HTR-8/SVneo (cell line): ENCODE results near the gene TMEM9B.

Experiments used
- DNase-seq: peaks from one replicate; pipeline ENCODE4 v3.0.0; 2011; ENCODE audit warnings: low spot score, mixed read lengths; ENCODE audit not compliant: insufficient read length
- FAIRE-seq: peaks from 2 replicates; lab custom pipeline; 2011; peaks lifted over from hg19 to GRCh38; lab: Jason Lieb, UNC

TMEM9B gene

GRCh38 chr11:8932564-8933180 is 31.6 kb downstream of the TMEM9B start, which contains the start of gene C11orf16:
Gene C11orf16 (minus strand): TSS chr11:8932947. CDS start chr11:8932308, 639 bp downstream.
- DNase-seq (no peak), FAIRE-seq (no peak)

DNA sequence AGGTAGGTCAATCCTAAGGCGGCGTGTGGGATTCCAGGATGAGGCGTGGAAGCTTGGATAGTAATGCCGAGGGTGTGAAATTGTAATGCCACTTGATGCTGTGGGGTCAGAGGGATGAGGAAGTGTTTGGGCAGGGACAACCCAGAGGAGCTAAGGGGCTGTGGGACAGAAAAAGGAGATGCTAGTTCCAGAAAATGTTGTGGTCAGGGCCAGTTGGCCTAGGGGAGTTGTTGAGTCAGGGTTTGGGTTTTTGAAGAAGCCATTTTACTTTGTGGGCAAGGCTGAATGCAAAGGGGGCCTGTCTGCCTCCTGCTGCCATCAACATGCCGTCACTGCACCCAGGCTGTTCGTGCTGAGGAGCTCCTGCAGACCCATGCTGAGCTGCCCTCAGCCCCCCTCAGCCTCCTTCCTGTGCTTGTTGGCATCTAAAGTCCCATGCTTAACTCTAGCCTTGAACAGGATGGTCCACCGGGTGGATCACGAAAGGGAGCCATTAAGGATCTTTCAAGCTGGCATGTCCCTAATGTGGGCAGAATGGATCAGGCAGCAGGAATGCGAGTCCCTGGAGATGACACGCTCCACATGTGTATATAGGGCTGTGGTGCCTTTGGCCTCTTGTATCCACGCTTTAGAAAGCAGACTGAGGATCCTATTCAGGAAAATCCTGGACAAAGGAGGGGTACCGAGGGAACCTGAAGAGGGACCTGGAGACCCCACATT is 33.6 kb downstream of the TMEM9B start:
- no peak for DNase-seq
- no peak for FAIRE-seq

GRCh38 chr11:8928981-8929615 is 35.1 kb downstream of the TMEM9B start:
- FAIRE-seq (no peak), DNase-seq (no peak)

GRCh38 chr11:8928205-8928604 is 36.0 kb downstream of the TMEM9B start:
- FAIRE-seq (no peak), DNase-seq (no peak)

DNA sequence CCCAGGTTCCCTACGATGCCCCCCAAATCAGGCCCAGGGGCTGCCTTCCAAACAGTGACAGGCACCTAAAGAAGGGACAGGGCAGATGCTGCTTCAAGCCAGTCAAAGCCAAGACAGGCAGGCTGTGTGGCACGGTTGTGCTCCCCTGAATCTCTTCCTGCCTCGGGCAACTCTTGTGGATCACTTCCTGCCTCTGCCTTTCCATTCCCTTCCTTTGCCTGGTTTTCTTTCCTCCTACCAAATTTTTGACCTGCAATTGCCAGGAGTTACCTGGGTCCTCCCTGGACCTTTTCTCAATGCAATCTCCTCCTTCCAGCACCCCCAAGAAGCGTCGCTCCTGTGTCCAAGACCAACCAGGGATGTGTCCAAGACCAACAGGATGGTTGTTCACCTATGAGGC is 37.0 kb downstream of the TMEM9B start:
- no peak for DNase-seq
- FAIRE-seq: no peak

GRCh38 chr11:8926236-8926635 is 38.0 kb downstream of the TMEM9B start:
- DNase-seq (no peak), FAIRE-seq (no peak)

DNA sequence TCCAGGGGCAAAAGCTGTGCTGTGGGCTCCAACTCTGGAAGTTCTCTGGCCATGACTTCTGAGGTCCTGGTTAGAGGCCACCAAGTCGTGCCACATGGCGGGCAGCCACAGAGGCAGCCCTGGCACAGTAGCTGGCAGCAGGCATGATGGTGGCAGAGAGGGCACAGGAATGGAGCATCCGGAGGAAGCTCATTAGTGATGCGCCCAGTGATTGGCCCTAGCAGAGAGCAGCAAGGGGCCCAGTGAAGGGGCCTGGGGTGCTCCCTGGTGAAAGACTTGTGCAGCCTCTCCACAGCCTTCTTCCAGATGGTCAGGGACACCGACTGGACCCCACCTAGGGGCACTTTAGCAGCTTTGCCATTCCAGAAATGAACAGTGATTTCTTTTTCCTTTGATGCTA is 38.5 kb downstream of the TMEM9B start:
- FAIRE-seq (no peak), DNase-seq (no peak)

- no peak for FAIRE-seq
These were observed 41.6 kb downstream of the TMEM9B start for GRCh38 chr11:8922691-8923090.

DNA sequence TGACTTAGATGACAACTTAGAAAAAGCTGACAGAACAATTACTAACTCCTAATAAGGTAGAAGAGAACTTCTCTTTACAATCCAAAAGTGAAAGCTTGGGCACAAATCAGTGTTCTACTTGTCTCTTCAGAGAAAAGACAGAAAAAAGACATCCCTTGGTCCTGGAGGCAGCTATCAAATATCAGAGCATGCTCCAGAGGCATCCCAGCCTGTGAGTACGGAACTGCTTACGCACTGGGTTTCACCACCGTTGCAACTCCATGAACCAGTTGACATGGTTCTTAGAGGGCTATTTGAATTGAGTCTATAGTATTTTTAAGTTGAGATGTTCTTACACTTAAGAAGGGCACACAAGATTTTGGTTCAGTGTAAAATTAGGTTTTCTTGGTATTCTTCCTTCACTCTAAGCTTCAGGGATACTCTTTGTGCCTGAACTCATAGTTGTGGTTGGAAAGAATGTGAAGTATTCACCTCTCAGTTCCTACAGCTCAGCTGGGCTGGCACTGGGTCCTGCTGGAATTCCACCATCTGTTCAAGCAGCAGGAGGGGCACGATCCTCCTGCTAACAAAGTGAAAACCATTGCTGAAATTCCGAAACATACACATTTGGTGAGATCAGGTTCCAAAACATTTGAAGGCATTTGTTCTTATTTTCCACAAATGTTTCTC is 47.0 kb downstream of the TMEM9B start:
- peak; percentile 86 for DNase-seq
- FAIRE-seq: peak; percentile 90

More at GRCh38 chr11:8922691-8923090, 41.6 kb downstream of the TMEM9B start:
- no peak for DNase-seq

- DNase-seq (no peak), FAIRE-seq (peak; percentile 49)
These were observed 49.6 kb downstream of the TMEM9B start for GRCh38 chr11:8914661-8915018.

GRCh38 chr11:8913961-8914660 is 50.1 kb downstream of the TMEM9B start:
- no peak for FAIRE-seq
- no peak for DNase-seq

DNA sequence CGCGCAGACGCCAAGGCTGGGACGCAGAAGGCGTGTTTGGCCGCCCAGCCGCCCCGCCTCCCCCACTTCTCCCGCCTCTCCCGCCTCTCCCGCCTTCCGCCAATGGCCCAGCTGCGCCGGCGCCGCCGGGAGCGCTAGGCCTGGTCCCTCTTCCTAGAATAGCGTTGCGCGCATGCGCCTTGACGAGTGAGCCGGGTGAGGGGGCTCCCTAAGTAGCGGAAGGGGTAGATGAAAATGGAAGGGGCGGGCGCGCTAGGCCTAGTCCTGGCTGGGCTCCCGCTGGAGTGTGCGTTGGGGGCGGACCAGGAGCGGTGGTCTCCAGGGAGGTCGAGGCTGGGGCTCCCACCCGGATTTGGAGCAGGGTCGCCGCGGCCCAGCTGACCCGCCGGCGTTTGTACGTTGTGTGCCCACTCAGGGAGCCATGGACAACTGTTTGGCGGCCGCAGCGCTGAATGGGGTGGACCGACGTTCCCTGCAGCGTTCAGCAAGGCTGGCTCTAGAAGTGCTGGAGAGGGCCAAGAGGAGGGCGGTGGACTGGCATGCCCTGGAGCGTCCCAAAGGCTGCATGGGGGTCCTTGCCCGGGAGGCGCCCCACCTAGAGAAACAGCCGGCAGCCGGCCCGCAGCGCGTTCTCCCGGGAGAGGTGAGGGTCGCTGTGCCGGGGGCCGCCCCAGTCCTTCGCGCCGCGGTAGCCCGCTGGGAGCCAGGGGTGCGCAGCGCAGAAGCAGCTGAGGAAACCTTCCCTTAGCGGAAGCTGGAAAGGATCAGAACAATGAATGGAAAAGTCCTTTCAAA is 53.0 kb downstream of the TMEM9B start, which contains the start of gene AKIP1:
TSS of gene AKIP1 (plus strand) at position 161 of the 795 bp plus-strand sequence. CDS start at position 422, 261 bp downstream.
- FAIRE-seq (peak; percentile 87), DNase-seq (peak; percentile 95)

DNA sequence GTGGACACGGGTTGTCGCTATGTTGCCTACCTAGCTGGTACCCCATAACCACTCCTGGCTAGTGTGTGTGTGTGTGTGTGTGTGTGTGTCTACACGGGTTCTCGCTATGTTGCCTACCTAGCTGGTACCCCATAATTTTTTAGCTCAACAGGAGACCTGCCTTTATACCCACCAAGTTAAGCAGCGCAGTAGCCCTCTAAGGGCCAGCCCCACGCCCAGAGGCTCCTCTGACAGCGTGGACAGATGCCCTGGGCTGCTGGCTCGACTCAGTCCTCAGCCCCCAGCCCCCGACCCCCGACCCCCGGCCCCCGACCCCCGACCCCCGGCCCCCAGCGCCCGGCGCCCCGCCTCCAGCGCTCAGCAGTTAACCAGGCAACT is 53.6 kb downstream of the TMEM9B start:
- DNase-seq: no peak
- FAIRE-seq: no peak

DNA sequence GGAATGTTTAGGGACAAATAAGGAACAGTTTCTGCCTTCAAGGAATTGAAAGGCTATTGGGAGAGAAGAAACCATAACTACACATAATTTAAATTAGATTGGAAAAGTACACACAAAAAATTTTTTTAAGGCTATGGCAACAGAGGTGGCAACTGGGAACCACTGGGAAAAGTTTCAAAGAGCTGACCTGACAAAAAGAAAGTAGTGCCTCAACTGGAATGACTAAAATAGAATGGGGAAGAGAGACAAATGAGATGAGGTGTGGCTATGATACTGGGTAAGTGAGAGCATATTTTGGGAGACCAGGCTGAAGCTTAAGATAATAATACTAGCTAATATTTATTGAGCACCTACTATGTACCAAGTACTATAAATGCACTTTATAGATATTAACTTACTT is 56.1 kb downstream of the TMEM9B start:
- DNase-seq (no peak), FAIRE-seq (no peak)

DNA sequence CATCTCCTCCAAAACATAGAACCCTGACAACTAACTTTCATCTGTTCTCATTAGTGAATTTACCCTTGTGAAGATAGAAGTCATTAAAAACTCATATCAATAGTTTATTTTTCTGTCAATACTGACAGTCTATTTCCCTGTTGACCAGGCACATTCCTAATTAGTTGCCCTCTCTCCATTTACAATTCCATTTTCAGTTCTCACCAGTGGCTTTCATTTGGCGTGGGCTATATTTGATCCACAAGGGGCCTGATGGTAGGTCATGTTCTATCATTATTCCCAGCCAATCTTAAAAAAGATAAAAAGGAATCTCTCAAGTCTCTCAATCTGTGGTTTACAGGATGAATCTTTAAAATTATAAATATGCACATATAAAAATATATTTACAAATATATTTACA is 57.1 kb downstream of the TMEM9B start:
- FAIRE-seq (no peak), DNase-seq (no peak)

DNA sequence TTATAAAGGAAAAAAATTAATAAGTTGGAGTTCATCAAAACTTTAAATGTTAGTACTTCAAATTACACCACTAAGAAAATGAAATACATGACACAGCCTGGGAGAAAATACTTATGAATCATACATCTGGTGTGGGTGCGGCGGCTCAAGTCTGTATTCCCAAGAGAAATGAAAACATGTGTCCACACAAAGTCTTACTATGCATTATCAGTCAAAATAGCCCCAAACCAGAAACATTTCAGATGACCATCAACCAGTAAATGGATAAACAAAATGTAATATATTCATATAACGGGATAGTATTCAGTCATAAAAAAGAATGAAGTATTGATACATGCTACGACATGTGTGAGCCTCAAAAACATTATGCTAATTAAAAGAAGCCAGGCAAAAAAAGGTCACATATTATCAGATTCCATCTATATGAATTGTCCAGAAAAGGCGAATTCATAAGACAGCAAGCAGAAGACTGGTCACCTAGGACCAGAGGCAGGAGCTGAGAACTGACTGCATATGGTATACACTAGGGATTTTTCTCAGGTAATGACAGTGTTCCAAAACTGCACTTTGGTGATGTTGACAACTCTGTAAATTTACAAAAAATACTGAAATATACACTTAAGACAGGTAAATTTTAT is 58.6 kb downstream of the TMEM9B start:
- DNase-seq (peak; percentile 36), FAIRE-seq (no peak)

- FAIRE-seq (no peak), DNase-seq (no peak)
These were observed 65.0 kb downstream of the TMEM9B start for GRCh38 chr11:8899119-8899753.
